Heart right ventricle (tissue), 16 donors: ENCODE results near the gene MDM1. TPM values are rescaled to one million over a fixed set of nuclear protein-coding genes. Genes with fewer than 3 reads are reported as not detected.

Source experiments
- ATAC-seq, 8 donors: fragments of 200-7000 bp; cut with Tn5 transposase; one replicate each; pipeline ENCODE4 v1.9.1; 2020; ENCODE audit warnings: mild to moderate bottlenecking in 8 of 8, moderate library complexity in 8 of 8, moderate number of reproducible peaks in 1 of 8
- DNase-seq, 2 donors: peaks; one replicate each; pipeline ENCODE4 v3.0.0-alpha.2; 2020
- H3K27ac ChIP-seq, 10 donors: fragments of 200-600 bp; sonication (generic) in 2 of 10; one replicate each; pipeline versions ENCODE4 v1.5.0 to v1.8.0; 2020 to 2022; ENCODE audit warnings: mild to moderate bottlenecking in 3 of 10
- H3K27me3 ChIP-seq, 7 donors: fragments of 200-600 bp; one replicate each; pipeline ENCODE4 v1.8.0; 2021 to 2022; ENCODE audit warnings: mild to moderate bottlenecking in 2 of 7
- H3K36me3 ChIP-seq, 9 donors: fragments of 200-600 bp; sonication (generic) in 1 of 9; one replicate each; pipeline versions ENCODE4 v1.5.0 to v1.8.0; 2020 to 2022; ENCODE audit warnings: mild to moderate bottlenecking in 2 of 9
- H3K4me1 ChIP-seq, 9 donors: fragments of 200-600 bp; sonication (generic) in 1 of 9; one replicate each; pipeline versions ENCODE4 v1.5.0 to v1.8.0; 2020 to 2022; ENCODE audit warnings: mild to moderate bottlenecking in 4 of 9
- H3K4me3 ChIP-seq, 10 donors: fragments of 200-600 bp; sonication (generic) in 2 of 10; one replicate each; pipeline versions ENCODE4 v1.5.0 to v1.8.0; 2020 to 2022; ENCODE audit warnings: mild to moderate bottlenecking in 7 of 10, moderate library complexity in 2 of 10
- H3K9me3 ChIP-seq, 11 donors: fragments of 200-600 bp in 10 of 11; sonication (generic) in 2 of 11; one replicate each; pipeline versions ENCODE4 v1.5.0 to v1.8.0; 2013 to 2022; ENCODE audit warnings: mild to moderate bottlenecking in 2 of 11, control low read depth in 1 of 11, moderate library complexity in 1 of 11
- CTCF ChIP-seq, 9 donors: fragments of 200-600 bp; sonication (generic) in 2 of 9; IDR thresholded peaks; one replicate each; pipeline versions ENCODE4 v1.5.0 to v1.8.0; 2021 to 2022; ENCODE audit warnings: antibody characterized with exemption in 9 of 9, mild to moderate bottlenecking in 5 of 9, moderate library complexity in 1 of 9
- WGBS, 2 donors: extraction: QIAGEN DNeasy Blood & Tissue Kit; methylation state at CpG; one replicate each; pipeline ENCODE4 v1.1.7; 2013; ENCODE audit warnings: inconsistent platforms in 1 of 2; 5-methylcytosine and 5-hydroxymethylcytosine counted together
- intact Hi-C, 10 donors: fragments of 100-400 bp; cut with DNase I; formaldehyde crosslinking; loops; one replicate each; pipeline versions ENCODE4 v1.11.1 to v1.14.2; 2022
- polyA plus RNA-seq, 2 donors: library from polyadenylated mRNA; stranded (reverse); fragments of 200-250 nt; gene quantifications; one replicate each; pipeline ENCODE4 v1.2.3, GENCODE V29; 2013
- total RNA-seq, 10 donors: library from RNA; stranded (reverse); fragmentation: NEBNext Ultra II Directional in 3 of 10; extraction: Animal tissue kit (Norgen Biotek cat#: 25700) in 3 of 10; gene quantifications; one replicate each; pipeline versions ENCODE4 v1.2.1 to v1.2.4, GENCODE V29; 2021 to 2023
- donor health status: Arrhythmogenic right ventricular cardiomyopathy.
- donor health status: ischemic (EF 13 %, LVEDD 7.1; RV severe dilation, severe dysfunction).
- donor health status: healthy with polysubstance abuse.
- donor health status: DM: no; HTN: yes; CAD: no.
- donor health status: DM: no; HTN: no; CAD: no.
- donor health status: ischemic (EF 25% LVEDD 6.9; RV normal size, moderate dysfunction).
- donor health status: ischemic (EF 25% LVEDD 5.7; RV mildly dilated, moderate dysfunction).
- donor health status: healthy.
- donor health status: DM: yes; HTN: yes; CAD: no.
- donor health status: Ischemic cardiomyopathy.
- donor health status: ischemic (EF 35%, LVEDD 5.7; RV mildly dilated, moderate dysfunction).
- donor health status: nonischemic (EF 11% LVEDD 7.7; RV severe dilation, severe dysfunction).
- donor health status: DM: yes; HTN: yes; CAD: no.
- donor health status: PGD.
- donor health status: ischemic (EF 29% LVEDD 5.4; RV normal size, mild dysfunction).
- donor health status: nonischemic (EF 23%, LVEDD 6.1; RV moderate dilation, normal function).

MDM1 gene
- total and polyA plus RNA-seq, 12 donors: 3.3 to 11.8 (median 6.2) TPM

- H3K27me3 ChIP-seq: no peaks in the 10 kb centered on the region
Observed at GRCh38 chr12:68297929-68298328, 34.2 kb downstream of the MDM1 start.

GRCh38 chr12:68294251-68294650 is 37.9 kb downstream of the MDM1 start:
- 29 to 36% methylated on average over 2 of the region's 2 CpGs for WGBS, 2 donors
- Histone ChIP-seq H3K4me1 (peaks cover 0 to 24% (median 8%) of the 10 kb centered on the region in 9 donors), H3K9me3 (peaks cover 0 to 2% (median 0%) of the 10 kb centered on the region in 11 donors), H3K4me3 (no peak overlapping the region), H3K27ac (no peak overlapping the region), H3K27me3 (no peaks in the 10 kb centered on the region), H3K36me3 (peaks cover 0 to 47% (median 0%) of the 10 kb centered on the region in 9 donors)
- DNase-seq: no peak
- no peak for ATAC-seq
- no peak for TF ChIP-seq CTCF (IDR thresholded peaks at IDR 0.05)
- intact Hi-C loops: loop anchor here in 1 of 10 donors (5.0 kb wide), 1 partner anchor 1498 kb away; no protein-coding TSS in a partner anchor

More at GRCh38 chr12:68297929-68298328, 34.2 kb downstream of the MDM1 start:
- no peak overlapping the region for H3K27ac ChIP-seq
- intact Hi-C loops: no loop called here
- 86 to 90% methylated on average over 4 of the region's 4 CpGs for WGBS, 2 donors
- no peak for ATAC-seq
- peaks cover 0 to 18% (median 5%) of the 10 kb centered on the region in 11 donors for H3K9me3 ChIP-seq
- H3K36me3 ChIP-seq: peaks cover 0 to 80% (median 15%) of the 10 kb centered on the region in 9 donors
- H3K4me3 ChIP-seq: no peak overlapping the region
- no peak for DNase-seq
- no peak for TF ChIP-seq CTCF (IDR thresholded peaks at IDR 0.05)
- H3K4me1 ChIP-seq: peaks cover 0 to 24% (median 8%) of the 10 kb centered on the region in 9 donors

- peaks cover 0 to 42% (median 0%) of the 10 kb centered on the region in 9 donors for H3K36me3 ChIP-seq
- no peaks in the 10 kb centered on the region for H3K27me3 ChIP-seq
- intact Hi-C loops: loop anchor here in 1 of 10 donors (5.0 kb wide), 1 partner anchor 1499 kb away; no protein-coding TSS in a partner anchor
- H3K4me3 ChIP-seq: no peak overlapping the region
- no peaks in the 10 kb centered on the region for H3K9me3 ChIP-seq
- no peak overlapping the region for H3K27ac ChIP-seq
- TF ChIP-seq CTCF (IDR thresholded peaks at IDR 0.05): no peak
- peaks cover 0 to 24% (median 8%) of the 10 kb centered on the region in 9 donors for H3K4me1 ChIP-seq
- ATAC-seq: no peak
- DNase-seq: no peak
Observed at GRCh38 chr12:68293347-68293746, 38.8 kb downstream of the MDM1 start.

- Histone ChIP-seq H3K36me3 (peaks cover 0 to 35% (median 0%) of the 10 kb centered on the region in 9 donors), H3K4me1 (peaks cover 0 to 24% (median 8%) of the 10 kb centered on the region in 9 donors), H3K4me3 (no peak overlapping the region), H3K27me3 (no peaks in the 10 kb centered on the region), H3K27ac (no peak overlapping the region), H3K9me3 (no peaks in the 10 kb centered on the region)
- TF ChIP-seq CTCF (IDR thresholded peaks at IDR 0.05): no peak
- 93% methylated on average over 9 of the region's 9 CpGs for WGBS, 2 donors
- ATAC-seq: no peak
- DNase-seq: no peak
- intact Hi-C loops: loop anchor here in 1 of 10 donors (5.0 kb wide), 1 partner anchor 1500 kb away; no protein-coding TSS in a partner anchor
Observed at GRCh38 chr12:68292151-68292943, 39.8 kb downstream of the MDM1 start.
